CD4-positive, CD25-positive, alpha-beta regulatory T cell (primary cell): Measurements from ENCODE around the gene CDK5. TPM values are rescaled to one million over a fixed set of nuclear protein-coding genes. Genes with fewer than 3 reads are reported as not detected.
"Not testable (repeated sequence)": the region's sequence is repeated elsewhere in the genome, so short reads cannot be mapped to it uniquely, and the experiment has no call there.

ENCODE experiments used
- ATAC-seq, 2 donors: fragments of 150-1000 bp; cut with Tn5 transposase; one replicate each; pipeline ENCODE4 v1.10.0; 2021; ENCODE audit warnings: low read depth in 2 of 2, moderate number of reproducible peaks in 2 of 2, moderate library complexity in 1 of 2
- DNase-seq, 3 donors: peaks; one replicate each; pipeline versions ENCODE4 v3.0.0 to v3.0.0-alpha.2; 2012 to 2022; ENCODE audit warnings: mixed read lengths in 1 of 3
- H3K27ac ChIP-seq: one replicate; pipeline ENCODE4 v1.7.0; 2013; ENCODE audit warnings: mild to moderate bottlenecking, low read length; ENCODE audit not compliant: insufficient read depth, poor library complexity, severe bottlenecking
- H3K27me3 ChIP-seq: one replicate; pipeline ENCODE4 v1.7.0; 2013; ENCODE audit warnings: low read length; ENCODE audit not compliant: control insufficient read depth, insufficient read depth
- H3K36me3 ChIP-seq: one replicate; pipeline ENCODE4 v1.7.0; 2013; ENCODE audit warnings: mild to moderate bottlenecking, low read length, moderate library complexity; ENCODE audit not compliant: control insufficient read depth, insufficient read depth
- H3K4me1 ChIP-seq: 2 replicates; pipeline ENCODE4 v1.7.0; 2013; ENCODE audit warnings: mild to moderate bottlenecking, low read length; ENCODE audit not compliant: insufficient read depth, control insufficient read depth, poor library complexity, severe bottlenecking
- H3K4me3 ChIP-seq: one replicate; pipeline ENCODE4 v1.7.0; 2013; ENCODE audit warnings: low read depth, mild to moderate bottlenecking, low read length, moderate library complexity
- H3K9me3 ChIP-seq, 2 experiments: 1 replicate in 1 of 2; 2 replicates in 1 of 2; pipeline ENCODE4 v1.7.0; 2013; ENCODE audit warnings: low read length in 2 of 2, mild to moderate bottlenecking in 1 of 2, moderate library complexity in 1 of 2; ENCODE audit not compliant: control insufficient read depth in 2 of 2
- H3K27ac Mint-ChIP-seq, 3 donors: one replicate each; pipeline ENCODE4 v1.8.0; 2020 to 2022; ENCODE audit warnings: mild to moderate bottlenecking in 3 of 3, mixed read lengths in 3 of 3, moderate library complexity in 2 of 3
- H3K27me3 Mint-ChIP-seq: one replicate; pipeline ENCODE4 v1.8.0; 2022; ENCODE audit warnings: mild to moderate bottlenecking, mixed read lengths
- H3K36me3 Mint-ChIP-seq: one replicate; pipeline ENCODE4 v1.8.0; 2020; ENCODE audit warnings: mixed read lengths
- H3K4me1 Mint-ChIP-seq, 4 donors: one replicate each; pipeline ENCODE4 v1.8.0; 2020 to 2022; ENCODE audit warnings: mixed read lengths in 4 of 4, mild to moderate bottlenecking in 1 of 4
- H3K4me3 Mint-ChIP-seq, 4 donors: one replicate each; pipeline ENCODE4 v1.8.0; 2020 to 2022; ENCODE audit warnings: mild to moderate bottlenecking in 4 of 4, mixed read lengths in 4 of 4, moderate library complexity in 3 of 4
- H3K9me3 Mint-ChIP-seq, 7 donors: one replicate each; pipeline ENCODE4 v1.8.0; 2020 to 2022; ENCODE audit warnings: mixed read lengths in 7 of 7, mild to moderate bottlenecking in 3 of 7, moderate library complexity in 2 of 7
- polyA plus RNA-seq, 4 donors: library from polyadenylated mRNA; unstranded; fragments of 300-500 nt; fragmentation: Illumina TruSeq; gene quantifications; one replicate each; pipeline ENCODE4 v1.2.3, GENCODE V29; 2021
- total RNA-seq: library from RNA; stranded (reverse); gene quantifications from one replicate; pipeline ENCODE4 v1.2.3, GENCODE V29; 2022

Gene CDK5
- total and polyA plus RNA-seq, 5 donors from 2014 or later: 7.6 to 20.7 (median 16.1) TPM

- no peaks in the 10 kb centered on the region for H3K27me3 ChIP-seq
- DNase-seq (peak; percentile 97 to 99 (median 99)), ATAC-seq (peak; percentile 90 to 93)
- peak within 1 kb of the TSS; percentile 78 for H3K4me3 ChIP-seq
- peak within 1 kb of the TSS; percentile 87 for H3K27ac ChIP-seq
- peaks cover 10% of the 10 kb centered on the region for H3K4me1 ChIP-seq
- peak within 1 kb of the TSS; percentile 91 to 96 (median 94) for H3K4me3 Mint-ChIP-seq
- H3K27me3 Mint-ChIP-seq: peaks cover 17% of the 10 kb centered on the region
- H3K36me3 ChIP-seq: peaks cover 13% of the 10 kb centered on the region
- H3K36me3 Mint-ChIP-seq: peaks cover 6% of the 10 kb centered on the region
- no peaks in the 10 kb centered on the region for H3K9me3 ChIP-seq
- no peaks in the 10 kb centered on the region for H3K9me3 Mint-ChIP-seq
- H3K27ac Mint-ChIP-seq: peak within 1 kb of the TSS; percentile 98 to 99 (median 99)
- peaks cover 8 to 39% (median 23%) of the 10 kb centered on the region in 4 donors for H3K4me1 Mint-ChIP-seq
Measured at GRCh38 chr7:151028131-151028947, 29.4 kb downstream of the CDK5 start, which contains the start of gene ABCB8. Gene ABCB8 (plus strand): TSS chr7:151028450. CDS start chr7:151028516, 66 bp downstream.

GRCh38 chr7:151027728-151028130, 30.0 kb downstream of the CDK5 start:
- not testable (repeated sequence) for H3K36me3 ChIP-seq, H3K9me3 Mint-ChIP-seq, H3K27me3 ChIP-seq, H3K9me3 ChIP-seq, DNase-seq, H3K36me3 Mint-ChIP-seq, H3K4me1 ChIP-seq
- Mint-ChIP-seq H3K27ac (peak overlapping the region; percentile 98 to 99 (median 99)), H3K4me1 (peaks cover 8 to 39% (median 23%) of the 10 kb centered on the region in 4 donors), H3K4me3 (peak overlapping the region; percentile 91 to 96 (median 94)), H3K27me3 (peaks cover 23% of the 10 kb centered on the region)
- H3K4me3 ChIP-seq: peak overlapping the region; percentile 78
- ATAC-seq: peak in 1 of 2 donors; percentile 0
- peak overlapping the region; percentile 87 for H3K27ac ChIP-seq

- peak overlapping the region; percentile 91 to 96 (median 94) for H3K4me3 Mint-ChIP-seq
- H3K27me3 ChIP-seq, ATAC-seq, H3K36me3 Mint-ChIP-seq, H3K9me3 ChIP-seq, H3K36me3 ChIP-seq, H3K9me3 Mint-ChIP-seq, H3K4me1 ChIP-seq, DNase-seq: not testable (repeated sequence)
- H3K27me3 Mint-ChIP-seq: peaks cover 24% of the 10 kb centered on the region
- peaks cover 8 to 39% (median 23%) of the 10 kb centered on the region in 4 donors for H3K4me1 Mint-ChIP-seq
- Histone ChIP-seq H3K27ac (peak overlapping the region; percentile 87), H3K4me3 (peak overlapping the region; percentile 78)
- peak overlapping the region; percentile 98 to 99 (median 99) for H3K27ac Mint-ChIP-seq
Measured at GRCh38 chr7:151026771-151027727, 30.6 kb downstream of the CDK5 start.

- DNase-seq (no peak), ATAC-seq (no peak)
- Mint-ChIP-seq H3K9me3 (no peaks in the 10 kb centered on the region), H3K36me3 (no peaks in the 10 kb centered on the region), H3K27ac (peak overlapping the region in 2 of 3 donors; percentile 99), H3K4me3 (peak overlapping the region in 2 of 4 donors; percentile 41 to 76), H3K4me1 (peaks cover 8 to 31% (median 21%) of the 10 kb centered on the region in 4 donors), H3K27me3 (peaks cover 24% of the 10 kb centered on the region)
- Histone ChIP-seq H3K9me3 (no peaks in the 10 kb centered on the region), H3K27ac (no peak overlapping the region), H3K27me3 (no peaks in the 10 kb centered on the region), H3K4me3 (no peak overlapping the region), H3K4me1 (peaks cover 10% of the 10 kb centered on the region), H3K36me3 (no peaks in the 10 kb centered on the region)
Measured at GRCh38 chr7:151025924-151026671, 31.6 kb downstream of the CDK5 start.

DNA sequence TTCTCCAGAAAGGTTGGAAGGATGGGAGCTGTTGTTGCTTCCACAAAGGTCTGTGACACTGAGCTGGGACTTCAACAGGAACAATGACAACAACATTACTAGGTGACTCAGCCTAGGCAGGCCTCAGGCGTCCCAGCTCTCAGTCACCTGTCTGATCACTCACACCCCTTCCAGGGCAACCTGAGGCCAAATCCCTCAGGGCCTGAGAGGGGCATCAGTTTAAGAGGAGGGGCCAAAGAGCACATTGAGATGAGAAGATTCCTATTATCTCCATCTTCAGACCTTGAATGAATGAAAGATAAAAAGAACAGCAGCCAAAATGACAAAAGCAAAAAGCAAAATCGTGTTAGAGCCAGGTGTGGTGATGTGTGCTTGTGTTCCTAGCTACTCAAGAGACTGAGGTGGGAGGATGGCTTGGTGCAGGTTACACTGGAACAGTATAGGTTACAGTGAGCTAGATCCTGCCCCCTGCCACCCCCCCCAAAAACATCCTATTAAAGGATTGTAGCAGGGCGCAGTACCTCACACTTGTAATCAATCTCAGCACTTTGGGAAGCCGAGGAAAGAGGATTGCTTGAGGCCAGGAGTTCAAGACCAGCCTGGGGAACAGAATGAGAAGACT, 33.2 kb downstream of the CDK5 start, which contains the start of gene ATG9B:
ATG9B (minus strand) TSS at position 60 of the 622 bp plus-strand sequence. CDS start 71 bp downstream, outside the sequence.
- H3K27me3 Mint-ChIP-seq: peaks cover 35% of the 10 kb centered on the region
- H3K4me1 ChIP-seq: peaks cover 10% of the 10 kb centered on the region
- peaks cover 5% of the 10 kb centered on the region for H3K27me3 ChIP-seq
- H3K27ac Mint-ChIP-seq: peak within 1 kb of the TSS in 1 of 3 donors; percentile 17
- ATAC-seq (no peak), DNase-seq (no peak)
- H3K4me1 Mint-ChIP-seq: peaks cover 8 to 31% (median 15%) of the 10 kb centered on the region in 4 donors
- H3K4me3 ChIP-seq: no peak within 1 kb of the TSS
- no peaks in the 10 kb centered on the region for H3K9me3 ChIP-seq
- H3K36me3 Mint-ChIP-seq: no peaks in the 10 kb centered on the region
- peak within 1 kb of the TSS in 2 of 4 donors; percentile 1 to 7 for H3K4me3 Mint-ChIP-seq
- H3K36me3 ChIP-seq: no peaks in the 10 kb centered on the region
- no peak within 1 kb of the TSS for H3K27ac ChIP-seq
- no peaks in the 10 kb centered on the region for H3K9me3 Mint-ChIP-seq

DNA sequence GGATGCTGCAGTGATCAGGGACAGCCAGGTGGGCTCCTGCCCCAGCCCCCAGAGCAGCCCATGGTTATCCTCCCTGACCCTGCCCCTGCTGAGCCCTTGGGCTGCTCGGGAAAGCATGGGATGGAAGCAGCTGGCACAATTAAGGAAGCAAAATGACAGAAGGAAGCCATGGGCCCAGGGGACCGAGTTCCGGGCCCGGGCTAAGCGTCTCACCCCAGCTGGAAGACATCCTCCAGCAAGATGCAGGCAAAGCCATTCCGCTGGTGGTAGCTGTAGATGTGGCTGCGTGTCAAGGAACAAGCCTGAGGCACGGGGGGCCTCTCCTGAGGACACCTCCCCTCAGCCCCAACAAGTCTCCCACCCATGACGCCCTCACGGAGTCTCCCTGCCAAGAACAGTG, 34.5 kb downstream of the CDK5 start:
- H3K27ac Mint-ChIP-seq: peak overlapping the region in 1 of 3 donors; percentile 60
- H3K36me3 ChIP-seq: no peaks in the 10 kb centered on the region
- H3K27me3 ChIP-seq: peaks cover 5% of the 10 kb centered on the region
- H3K4me1 ChIP-seq: peaks cover 12% of the 10 kb centered on the region
- no peak overlapping the region for H3K4me3 ChIP-seq
- H3K4me1 Mint-ChIP-seq: peaks cover 6 to 29% (median 15%) of the 10 kb centered on the region in 4 donors
- no peaks in the 10 kb centered on the region for H3K9me3 ChIP-seq
- no peaks in the 10 kb centered on the region for H3K36me3 Mint-ChIP-seq
- no peak overlapping the region for H3K27ac ChIP-seq
- H3K4me3 Mint-ChIP-seq: peak overlapping the region in 1 of 4 donors; percentile 1
- ATAC-seq (no peak), DNase-seq (no peak)
- peaks cover 0 to 3% (median 0%) of the 10 kb centered on the region in 7 donors for H3K9me3 Mint-ChIP-seq
- H3K27me3 Mint-ChIP-seq: peaks cover 45% of the 10 kb centered on the region
